ENCODE measurements around the gene HHATL. TPM values are rescaled to one million over a fixed set of nuclear protein-coding genes. Genes with fewer than 3 reads are reported as not detected.

The HHATL gene
- total RNA-seq, 6 experiments from 2014 or later: not detected

DNA sequence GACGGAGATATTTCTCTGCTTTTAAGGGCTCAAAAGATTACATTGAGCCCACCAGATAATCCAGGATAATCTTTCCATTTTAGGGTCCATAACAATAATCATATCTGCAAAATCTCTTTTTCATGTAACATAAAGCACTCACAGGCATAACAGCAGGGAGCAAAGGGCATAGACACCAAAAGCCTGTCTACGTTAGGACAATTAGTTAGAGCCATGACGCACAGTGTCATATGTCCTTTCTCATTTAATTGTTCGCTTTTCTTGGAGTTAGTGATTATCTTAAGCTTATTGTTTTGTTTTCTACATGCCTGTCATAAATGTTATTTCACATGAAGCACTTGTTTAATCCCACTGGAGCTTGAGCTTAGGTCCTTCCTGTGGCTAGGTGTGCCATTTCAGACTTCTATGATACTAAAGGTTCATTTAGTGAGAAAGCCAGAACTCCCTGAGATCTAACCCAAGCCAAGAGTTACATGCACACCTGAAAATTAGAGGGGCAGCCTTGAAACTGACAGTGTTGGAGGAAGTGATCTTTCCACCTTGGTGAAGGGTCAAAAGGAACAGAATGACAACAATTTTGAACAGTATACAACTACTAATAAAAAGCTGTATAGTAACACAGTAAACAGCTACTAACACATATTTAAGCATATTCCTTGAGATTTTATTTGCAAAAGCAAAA lies 11.7 kb upstream of the HHATL start:
- TF ChIP-seq, protein P1, sequence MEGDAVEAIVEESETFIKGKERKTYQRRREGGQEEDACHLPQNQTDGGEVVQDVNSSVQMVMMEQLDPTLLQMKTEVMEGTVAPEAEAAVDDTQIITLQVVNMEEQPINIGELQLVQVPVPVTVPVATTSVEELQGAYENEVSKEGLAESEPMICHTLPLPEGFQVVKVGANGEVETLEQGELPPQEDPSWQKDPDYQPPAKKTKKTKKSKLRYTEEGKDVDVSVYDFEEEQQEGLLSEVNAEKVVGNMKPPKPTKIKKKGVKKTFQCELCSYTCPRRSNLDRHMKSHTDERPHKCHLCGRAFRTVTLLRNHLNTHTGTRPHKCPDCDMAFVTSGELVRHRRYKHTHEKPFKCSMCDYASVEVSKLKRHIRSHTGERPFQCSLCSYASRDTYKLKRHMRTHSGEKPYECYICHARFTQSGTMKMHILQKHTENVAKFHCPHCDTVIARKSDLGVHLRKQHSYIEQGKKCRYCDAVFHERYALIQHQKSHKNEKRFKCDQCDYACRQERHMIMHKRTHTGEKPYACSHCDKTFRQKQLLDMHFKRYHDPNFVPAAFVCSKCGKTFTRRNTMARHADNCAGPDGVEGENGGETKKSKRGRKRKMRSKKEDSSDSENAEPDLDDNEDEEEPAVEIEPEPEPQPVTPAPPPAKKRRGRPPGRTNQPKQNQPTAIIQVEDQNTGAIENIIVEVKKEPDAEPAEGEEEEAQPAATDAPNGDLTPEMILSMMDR (IDR thresholded peaks at IDR 0.05): no peak

DNA sequence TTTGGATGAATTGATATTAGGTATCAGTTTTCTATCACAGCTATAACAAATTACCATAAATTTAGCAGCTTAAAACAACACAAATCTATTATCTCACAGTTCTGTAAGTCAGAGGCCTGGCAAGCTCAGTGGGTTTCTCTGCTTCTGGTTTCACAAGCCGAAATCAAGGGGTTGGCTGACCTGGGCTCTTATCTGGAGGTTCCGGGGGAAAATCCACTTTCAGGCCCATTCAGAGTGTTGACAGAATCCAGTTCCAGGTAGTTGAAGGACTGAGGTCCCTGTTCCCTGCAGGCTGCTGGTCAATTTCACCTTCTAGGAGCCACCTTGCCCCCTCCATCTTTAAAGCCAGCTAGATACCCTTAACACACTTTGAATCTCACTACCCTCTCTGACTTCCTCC lies 11.1 kb upstream of the HHATL start:
- DNase-seq: no peak
- no peaks in the 10 kb centered on the region for H3K36me3 Mint-ChIP-seq (ENCODE audit: low read depth)
- H3K9me3 Mint-ChIP-seq: no peaks in the 10 kb centered on the region
- H3K27ac Mint-ChIP-seq: no peak overlapping the region
- TF ChIP-seq, protein P1 (IDR thresholded peaks at IDR 0.05): no peak
- no peaks in the 10 kb centered on the region for H3K4me1 Mint-ChIP-seq (ENCODE audit: low read depth)
- peaks cover 43% of the 10 kb centered on the region for H3K27me3 Mint-ChIP-seq (ENCODE audit: insufficient read depth)
- no peak overlapping the region for H3K4me3 Mint-ChIP-seq

More for the DNA sequence above, 11.7 kb upstream of the HHATL start:
- H3K27ac Mint-ChIP-seq: no peak overlapping the region
- no peaks in the 10 kb centered on the region for H3K9me3 Mint-ChIP-seq
- peaks cover 43% of the 10 kb centered on the region for H3K27me3 Mint-ChIP-seq (ENCODE audit: insufficient read depth)
- no peaks in the 10 kb centered on the region for H3K4me1 Mint-ChIP-seq (ENCODE audit: low read depth)
- no peak for DNase-seq
- H3K4me3 Mint-ChIP-seq: no peak overlapping the region
- H3K36me3 Mint-ChIP-seq (ENCODE audit: low read depth): no peaks in the 10 kb centered on the region

DNA sequence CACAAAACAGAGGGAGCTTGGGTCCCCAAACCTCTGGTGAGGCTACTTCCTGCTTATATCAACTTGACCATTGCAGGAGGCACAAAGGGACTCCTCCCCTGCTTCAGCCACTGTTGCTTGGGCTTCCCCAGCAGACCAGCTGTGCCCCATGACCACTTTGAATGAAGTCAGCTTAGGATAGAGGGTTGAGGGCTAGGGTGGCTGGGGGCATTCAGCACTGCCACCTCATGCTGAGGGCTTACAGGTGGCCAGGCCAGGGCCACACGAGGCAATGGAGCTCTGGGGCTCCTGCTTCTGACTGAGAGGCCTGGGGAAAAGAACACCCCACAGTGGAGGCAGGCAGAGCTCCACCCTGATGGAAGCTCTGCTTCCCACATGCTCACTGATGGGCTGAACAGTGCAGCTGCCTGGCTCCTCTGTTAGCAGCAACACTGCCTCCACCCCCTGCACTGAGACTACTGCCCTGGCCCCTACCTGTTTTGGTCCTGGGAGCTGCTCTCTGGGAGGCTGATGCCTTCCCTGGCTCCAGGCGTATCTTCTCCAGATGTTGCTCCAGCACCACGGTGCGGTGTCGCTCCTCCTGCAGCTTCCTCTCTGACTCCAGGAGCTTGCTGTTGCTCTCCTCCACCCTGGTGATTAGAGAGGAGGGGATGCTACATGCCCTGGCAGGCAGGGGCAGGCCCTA lies 10.2 kb upstream of the HHATL start:
- Mint-ChIP-seq H3K9me3 (no peaks in the 10 kb centered on the region), H3K27ac (no peak overlapping the region), H3K4me3 (no peak overlapping the region), H3K4me1 (ENCODE audit: low read depth) (no peaks in the 10 kb centered on the region), H3K36me3 (ENCODE audit: low read depth) (no peaks in the 10 kb centered on the region), H3K27me3 (ENCODE audit: insufficient read depth) (peaks cover 42% of the 10 kb centered on the region)
- no peak for DNase-seq
- TF ChIP-seq, protein P1 (IDR thresholded peaks at IDR 0.05): no peak

DNA sequence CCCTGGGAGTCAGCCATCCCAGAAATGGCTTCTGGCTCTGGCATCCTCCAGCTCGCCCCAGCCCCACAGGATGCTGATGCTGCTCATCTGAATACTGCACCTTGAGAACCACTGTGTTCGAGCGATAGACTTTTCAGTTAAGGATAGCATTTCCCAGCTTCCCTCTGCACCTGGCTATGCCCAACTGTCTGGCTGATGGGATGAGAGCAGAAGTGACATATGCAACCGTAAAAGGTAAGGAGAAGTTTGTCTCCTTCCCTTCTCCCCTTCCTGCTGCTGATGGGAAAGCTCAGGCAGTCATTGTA lies 9.7 kb upstream of the HHATL start:
- Mint-ChIP-seq H3K27me3 (ENCODE audit: insufficient read depth) (peaks cover 42% of the 10 kb centered on the region), H3K9me3 (no peaks in the 10 kb centered on the region), H3K4me1 (ENCODE audit: low read depth) (no peaks in the 10 kb centered on the region), H3K27ac (no peak overlapping the region), H3K36me3 (ENCODE audit: low read depth) (no peaks in the 10 kb centered on the region), H3K4me3 (no peak overlapping the region)
- TF ChIP-seq, protein P1 (IDR thresholded peaks at IDR 0.05): no peak
- DNase-seq: no peak

DNA sequence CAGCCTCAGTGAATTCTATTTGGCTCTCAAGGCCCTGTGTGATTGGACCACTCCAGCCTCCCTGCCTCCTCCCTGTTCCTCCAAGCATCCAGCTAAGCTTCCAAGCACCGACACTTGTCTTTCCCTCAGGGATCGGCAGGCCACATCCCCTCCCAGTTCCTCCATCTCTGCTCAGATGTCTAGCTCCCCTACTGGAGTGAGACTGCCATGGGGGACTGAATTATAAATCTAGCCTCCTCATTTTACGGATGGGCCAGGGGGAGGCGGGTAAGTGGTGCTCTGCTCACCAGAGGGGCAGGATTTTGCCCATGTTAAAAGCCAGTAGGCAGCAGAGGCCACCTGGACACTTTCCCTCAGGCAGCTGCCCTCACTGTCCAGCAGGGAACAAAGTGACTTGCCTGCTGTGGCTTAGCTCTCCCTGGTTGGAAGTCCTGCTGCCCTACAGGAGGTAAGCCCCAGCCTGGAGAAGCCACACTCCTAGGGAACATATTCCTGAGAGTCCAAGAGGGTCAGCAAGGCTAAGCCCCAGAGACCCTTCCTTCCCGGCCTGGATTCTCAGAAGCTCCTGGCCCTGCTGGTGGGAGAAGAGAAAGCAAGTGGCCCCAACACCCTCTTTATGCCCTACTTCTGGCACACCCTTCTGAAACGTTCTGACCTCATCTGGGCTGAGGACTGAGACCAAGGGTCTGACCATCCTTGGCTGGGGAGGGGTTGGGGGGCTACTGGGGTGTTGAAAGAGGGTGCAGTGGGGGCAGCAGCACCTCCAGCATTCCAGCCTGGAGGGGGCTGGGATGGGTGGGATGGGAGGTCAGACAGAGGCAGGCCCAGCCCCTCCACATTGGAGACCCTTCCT lies 9.1 kb upstream of the HHATL start:
- Mint-ChIP-seq H3K27ac (no peak overlapping the region), H3K36me3 (ENCODE audit: low read depth) (no peaks in the 10 kb centered on the region), H3K9me3 (no peaks in the 10 kb centered on the region), H3K4me1 (ENCODE audit: low read depth) (no peaks in the 10 kb centered on the region), H3K4me3 (no peak overlapping the region), H3K27me3 (ENCODE audit: insufficient read depth) (peaks cover 43% of the 10 kb centered on the region)
- no peak for DNase-seq
- TF ChIP-seq, protein P1 (IDR thresholded peaks at IDR 0.05): peak; percentile 45; the same call in 1 of the 2 replicates
